ENCODE measurements around the gene PRG3.
"Not testable (repeated sequence)": the region's sequence is repeated elsewhere in the genome, so short reads cannot be mapped to it uniquely, and the experiment has no call there.

The PRG3 gene

GRCh38 chr11:57407941-57408475 lies 27.1 kb upstream of the PRG3 start:
- DNase-seq = no peak
- Mint-ChIP-seq H3K4me3 (no peak overlapping the region), H3K36me3 (ENCODE audit: low read depth) (peaks cover 47% of the 10 kb centered on the region), H3K27ac (no peak overlapping the region), H3K9me3 (peaks cover 3% of the 10 kb centered on the region), H3K4me1 (no peaks in the 10 kb centered on the region), H3K27me3 (ENCODE audit: low read depth, poor library complexity) (peaks cover 9% of the 10 kb centered on the region)
- TF ChIP-seq CTCF (IDR thresholded peaks at IDR 0.05) = no peak

GRCh38 chr11:57407010-57407920 lies 26.3 kb upstream of the PRG3 start:
- Mint-ChIP-seq H3K27me3 (ENCODE audit: low read depth, poor library complexity) (peaks cover 16% of the 10 kb centered on the region), H3K4me3 (no peak overlapping the region)

DNA sequence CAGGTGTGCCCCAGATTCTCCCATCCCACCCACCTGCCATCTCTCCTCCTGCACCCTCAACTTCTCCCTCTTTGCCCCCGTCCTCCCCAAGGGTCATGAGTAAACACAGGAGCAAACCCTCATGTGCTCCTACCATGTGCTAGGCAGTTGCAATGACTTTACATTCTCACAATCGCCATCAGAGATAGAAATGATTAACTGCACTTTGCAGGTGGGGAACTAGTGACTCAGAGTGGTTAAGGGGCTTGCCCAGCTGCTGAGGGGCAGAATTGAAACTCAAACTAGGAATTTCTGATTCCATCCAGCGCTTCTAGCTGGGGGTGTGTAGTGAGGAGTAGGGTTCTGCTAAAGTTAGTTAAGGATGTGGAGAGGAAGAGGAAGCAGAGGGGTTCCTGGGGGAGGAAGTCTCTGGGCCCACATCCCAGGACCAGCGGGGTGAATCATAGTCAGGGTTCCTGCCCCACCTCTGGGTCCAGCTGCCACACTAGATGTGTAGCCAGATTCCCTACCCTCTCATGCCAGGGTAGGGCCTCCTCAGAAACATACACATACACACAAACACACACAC lies 25.5 kb upstream of the PRG3 start:
- peaks cover 36% of the 10 kb centered on the region for H3K36me3 Mint-ChIP-seq (ENCODE audit: low read depth)

More at GRCh38 chr11:57407010-57407920, 26.3 kb upstream of the PRG3 start:
- Mint-ChIP-seq H3K36me3 (ENCODE audit: low read depth) (peaks cover 43% of the 10 kb centered on the region), H3K27ac (no peak overlapping the region), H3K9me3 (peaks cover 3% of the 10 kb centered on the region), H3K4me1 (no peaks in the 10 kb centered on the region)
- no peak for TF ChIP-seq CTCF (IDR thresholded peaks at IDR 0.05)
- DNase-seq = no peak

DNA sequence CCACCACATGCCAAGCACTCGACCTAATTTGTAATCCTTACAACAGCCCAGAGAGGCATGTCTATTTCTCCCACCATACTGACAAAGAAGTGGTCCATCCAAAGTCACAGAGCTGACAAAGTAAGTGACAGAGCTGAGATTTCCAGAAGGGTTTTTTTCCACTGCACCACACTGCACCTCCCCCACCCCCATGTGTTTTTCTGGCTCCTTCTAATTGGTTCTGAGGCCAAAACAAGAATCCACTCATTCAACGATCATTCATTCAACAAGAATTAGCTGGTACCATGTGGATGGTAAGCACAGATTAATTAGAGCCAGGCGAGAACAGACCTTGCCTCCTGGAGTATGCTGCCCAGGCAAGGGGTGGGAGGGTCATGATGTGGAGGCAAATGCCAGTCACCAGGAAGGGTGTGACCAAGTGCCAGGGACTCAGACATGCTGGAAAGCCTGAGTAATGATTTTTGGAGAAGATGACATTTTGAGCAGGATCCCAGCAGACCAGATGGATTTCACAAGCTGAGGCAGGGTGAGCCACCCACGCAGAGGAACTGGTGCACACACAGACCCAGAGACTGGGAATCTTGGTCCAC lies 24.4 kb upstream of the PRG3 start:
- H3K36me3 Mint-ChIP-seq (ENCODE audit: low read depth) = peaks cover 28% of the 10 kb centered on the region
- no peaks in the 10 kb centered on the region for H3K4me1 Mint-ChIP-seq
- no peak overlapping the region for H3K4me3 Mint-ChIP-seq
- no peaks in the 10 kb centered on the region for H3K9me3 Mint-ChIP-seq
- no peak for TF ChIP-seq CTCF (IDR thresholded peaks at IDR 0.05)
- H3K27ac Mint-ChIP-seq = peak overlapping the region; percentile 52
- no peak for DNase-seq
- peaks cover 16% of the 10 kb centered on the region for H3K27me3 Mint-ChIP-seq (ENCODE audit: low read depth, poor library complexity)

More for the DNA sequence above, 25.5 kb upstream of the PRG3 start:
- H3K4me1 Mint-ChIP-seq = no peaks in the 10 kb centered on the region
- no peak overlapping the region for H3K4me3 Mint-ChIP-seq
- DNase-seq = no peak
- H3K27me3 Mint-ChIP-seq (ENCODE audit: low read depth, poor library complexity) = peaks cover 16% of the 10 kb centered on the region
- H3K9me3 Mint-ChIP-seq = peaks cover 3% of the 10 kb centered on the region
- H3K27ac Mint-ChIP-seq = no peak overlapping the region
- no peak for TF ChIP-seq CTCF (IDR thresholded peaks at IDR 0.05)

- H3K9me3 Mint-ChIP-seq = no peaks in the 10 kb centered on the region
- peaks cover 14% of the 10 kb centered on the region for H3K36me3 Mint-ChIP-seq (ENCODE audit: low read depth)
- no peaks in the 10 kb centered on the region for H3K4me1 Mint-ChIP-seq
- H3K4me3 Mint-ChIP-seq = no peak overlapping the region
- H3K27ac Mint-ChIP-seq = no peak overlapping the region
- TF ChIP-seq CTCF (IDR thresholded peaks at IDR 0.05) = no peak
- H3K27me3 Mint-ChIP-seq (ENCODE audit: low read depth, poor library complexity) = peaks cover 12% of the 10 kb centered on the region
- DNase-seq = no peak
These were observed 22.8 kb upstream of the PRG3 start for GRCh38 chr11:57403802-57404147.

- peaks cover 13% of the 10 kb centered on the region for H3K36me3 Mint-ChIP-seq (ENCODE audit: low read depth)
- not testable (repeated sequence) for H3K4me1 Mint-ChIP-seq, DNase-seq, H3K27ac Mint-ChIP-seq, H3K4me3 Mint-ChIP-seq, H3K9me3 Mint-ChIP-seq
- H3K27me3 Mint-ChIP-seq (ENCODE audit: low read depth, poor library complexity) = peaks cover 12% of the 10 kb centered on the region
These were observed 22.3 kb upstream of the PRG3 start for GRCh38 chr11:57403003-57403801.
